Ishikawa (cell line): Measurements from ENCODE around the gene DENND5B.

Experiments
- CEBPB ChIP-seq: IDR thresholded peaks from 2 replicates; pipeline ENCODE4 v1.6.1; 2012
- CREB1 ChIP-seq: IDR thresholded peaks from 2 replicates; pipeline ENCODE4 v1.6.1; 2012; ENCODE audit warnings: low read depth
- EGR1 ChIP-seq: IDR thresholded peaks from 2 replicates; pipeline ENCODE4 v1.6.1; 2012
- EP300 ChIP-seq: IDR thresholded peaks from 2 replicates; pipeline ENCODE4 v1.6.1; 2012; ENCODE audit warnings: borderline replicate concordance
- FOXM1 ChIP-seq: IDR thresholded peaks from 2 replicates; pipeline ENCODE4 v1.6.1; 2012; ENCODE audit warnings: low read depth, borderline replicate concordance
- RAD21 ChIP-seq: IDR thresholded peaks from 2 replicates; pipeline ENCODE4 v1.6.1; 2012; ENCODE audit warnings: low read depth
- TAF1 ChIP-seq: IDR thresholded peaks from 2 replicates; pipeline ENCODE4 v1.6.1; 2012; ENCODE audit warnings: low read depth, mild to moderate bottlenecking
- TCF12 ChIP-seq: IDR thresholded peaks from 2 replicates; pipeline ENCODE4 v1.6.1; 2012; ENCODE audit warnings: low read depth
- YY1 ChIP-seq: IDR thresholded peaks from 2 replicates; pipeline ENCODE4 v1.6.1; 2012; ENCODE audit warnings: low read depth
- ZBTB7A ChIP-seq: IDR thresholded peaks from 2 replicates; pipeline ENCODE4 v1.6.1; 2012; ENCODE audit warnings: low read depth
- TF ChIP-seq, protein P1 (sequence below): IDR thresholded peaks from 2 replicates; pipeline ENCODE4 v1.6.1; 2012
- TF ChIP-seq, protein P2 (sequence below): IDR thresholded peaks from 2 replicates; pipeline ENCODE4 v1.6.1; 2012; ENCODE audit warnings: low read depth, mild to moderate bottlenecking

DNA sequence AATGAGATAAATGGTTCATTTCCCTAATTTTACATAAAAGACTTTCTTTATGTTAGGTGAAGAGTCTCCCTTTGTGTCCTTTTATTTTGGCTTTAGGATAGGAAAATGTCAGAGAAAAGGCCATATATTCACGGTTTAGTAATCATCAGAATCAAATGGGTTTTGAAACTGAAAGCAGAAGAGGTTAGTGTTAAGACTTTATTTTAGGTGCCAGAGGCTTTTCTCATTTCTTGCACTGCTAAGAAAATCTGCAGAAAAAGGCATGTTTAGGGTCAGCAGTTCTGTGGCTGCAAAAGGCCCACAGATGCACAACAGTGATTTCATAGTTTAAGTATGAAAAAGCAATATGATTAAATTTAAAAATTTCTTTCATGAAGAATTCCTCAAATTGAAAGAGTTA lies 184.6 kb downstream of the DENND5B start:
- no peak for TF ChIP-seq EP300
- TF ChIP-seq EGR1, result no peak
- TF ChIP-seq TAF1, result no peak
- no peak for TF ChIP-seq TCF12
- no peak for TF ChIP-seq YY1
- TF ChIP-seq CREB1, result no peak
- no peak for TF ChIP-seq RAD21
- TF ChIP-seq ZBTB7A, result no peak
- TF ChIP-seq CEBPB, result no peak
- TF ChIP-seq FOXM1, result no peak
- TF ChIP-seq, protein P1, sequence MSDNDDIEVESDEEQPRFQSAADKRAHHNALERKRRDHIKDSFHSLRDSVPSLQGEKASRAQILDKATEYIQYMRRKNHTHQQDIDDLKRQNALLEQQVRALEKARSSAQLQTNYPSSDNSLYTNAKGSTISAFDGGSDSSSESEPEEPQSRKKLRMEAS, result no peak
- TF ChIP-seq, protein P2, sequence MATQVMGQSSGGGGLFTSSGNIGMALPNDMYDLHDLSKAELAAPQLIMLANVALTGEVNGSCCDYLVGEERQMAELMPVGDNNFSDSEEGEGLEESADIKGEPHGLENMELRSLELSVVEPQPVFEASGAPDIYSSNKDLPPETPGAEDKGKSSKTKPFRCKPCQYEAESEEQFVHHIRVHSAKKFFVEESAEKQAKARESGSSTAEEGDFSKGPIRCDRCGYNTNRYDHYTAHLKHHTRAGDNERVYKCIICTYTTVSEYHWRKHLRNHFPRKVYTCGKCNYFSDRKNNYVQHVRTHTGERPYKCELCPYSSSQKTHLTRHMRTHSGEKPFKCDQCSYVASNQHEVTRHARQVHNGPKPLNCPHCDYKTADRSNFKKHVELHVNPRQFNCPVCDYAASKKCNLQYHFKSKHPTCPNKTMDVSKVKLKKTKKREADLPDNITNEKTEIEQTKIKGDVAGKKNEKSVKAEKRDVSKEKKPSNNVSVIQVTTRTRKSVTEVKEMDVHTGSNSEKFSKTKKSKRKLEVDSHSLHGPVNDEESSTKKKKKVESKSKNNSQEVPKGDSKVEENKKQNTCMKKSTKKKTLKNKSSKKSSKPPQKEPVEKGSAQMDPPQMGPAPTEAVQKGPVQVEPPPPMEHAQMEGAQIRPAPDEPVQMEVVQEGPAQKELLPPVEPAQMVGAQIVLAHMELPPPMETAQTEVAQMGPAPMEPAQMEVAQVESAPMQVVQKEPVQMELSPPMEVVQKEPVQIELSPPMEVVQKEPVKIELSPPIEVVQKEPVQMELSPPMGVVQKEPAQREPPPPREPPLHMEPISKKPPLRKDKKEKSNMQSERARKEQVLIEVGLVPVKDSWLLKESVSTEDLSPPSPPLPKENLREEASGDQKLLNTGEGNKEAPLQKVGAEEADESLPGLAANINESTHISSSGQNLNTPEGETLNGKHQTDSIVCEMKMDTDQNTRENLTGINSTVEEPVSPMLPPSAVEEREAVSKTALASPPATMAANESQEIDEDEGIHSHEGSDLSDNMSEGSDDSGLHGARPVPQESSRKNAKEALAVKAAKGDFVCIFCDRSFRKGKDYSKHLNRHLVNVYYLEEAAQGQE, result no peak
